Muscle of arm (tissue), 12 donors: ENCODE measurements around the gene CNTNAP2. TPM values are rescaled to one million over a fixed set of nuclear protein-coding genes. Genes with fewer than 3 reads are reported as not detected.
"Not testable (repeated sequence)": the region's sequence is repeated elsewhere in the genome, so short reads cannot be mapped to it uniquely, and the experiment has no call there.

ENCODE experiments used
- DNase-seq: peaks from one replicate; pipeline ENCODE4 v3.0.0-alpha.2; 2013
- polyA plus RNA-seq, 12 donors: library from polyadenylated mRNA; unstranded; fragments of 120-200 nt; gene quantifications; one replicate each; pipeline ENCODE4 v1.2.1, GENCODE V29; 2013; ENCODE audit not compliant: insufficient read length in 12 of 12

The CNTNAP2 gene
- polyA plus RNA-seq, 12 donors, result 7.4 to 16.1 (median 10.3) TPM; not detected in 1

DNA sequence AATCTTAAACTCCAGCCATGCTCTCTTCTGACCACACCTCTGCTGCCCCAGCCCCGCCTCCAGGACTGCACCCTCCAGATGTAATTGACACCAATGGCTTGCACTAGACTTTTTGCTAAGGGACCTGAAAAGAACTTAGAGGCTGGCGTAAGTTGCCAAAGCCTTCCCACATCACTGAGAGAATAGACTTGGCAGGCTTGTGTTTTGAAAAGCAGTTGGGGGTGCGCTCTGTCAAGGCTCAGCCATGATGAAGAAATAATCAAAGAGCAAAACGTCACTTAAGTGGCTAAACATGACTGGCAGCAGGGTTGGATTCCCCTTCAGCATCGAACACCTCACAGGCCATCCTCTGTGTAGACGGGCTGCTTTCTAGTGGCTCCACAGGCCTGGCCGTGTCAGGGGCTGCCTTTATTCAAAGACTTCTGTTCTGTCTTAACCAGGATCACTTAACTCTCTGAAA lies 2278.8 kb downstream of the CNTNAP2 start:
- no peak for DNase-seq

DNA sequence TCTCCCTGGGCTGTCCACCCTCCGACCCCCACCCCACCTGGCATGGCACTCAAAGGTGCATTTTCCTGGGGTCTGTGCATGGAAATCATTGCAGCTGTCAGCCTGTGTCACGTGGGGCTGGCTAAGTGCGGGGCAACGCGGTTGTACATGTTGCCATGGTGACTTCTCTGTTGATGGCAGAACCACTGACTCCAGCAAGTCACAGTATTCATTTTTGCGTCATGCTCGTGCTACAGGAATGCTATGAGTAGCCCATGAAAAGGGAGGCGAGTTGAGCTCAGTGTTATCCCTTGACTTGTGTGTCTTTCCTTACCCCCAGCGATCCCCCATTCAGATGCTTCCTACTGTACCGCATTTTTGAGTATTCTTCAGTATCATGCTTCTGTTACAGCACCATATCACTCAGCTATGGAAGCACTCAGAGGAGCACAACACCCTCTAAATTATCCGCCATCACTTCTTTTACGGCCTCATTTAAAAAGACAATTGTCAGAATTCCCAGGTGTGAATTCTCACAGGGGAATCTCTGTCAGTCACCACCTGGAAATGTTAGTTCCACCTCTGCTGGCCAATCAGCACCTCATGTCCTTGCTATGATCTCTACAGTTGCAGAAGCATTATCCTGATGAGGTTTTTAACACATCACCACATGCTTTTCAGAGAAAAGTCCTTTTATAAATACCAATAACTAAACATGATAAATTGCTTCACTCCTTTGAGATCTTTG lies 2279.6 kb downstream of the CNTNAP2 start:
- no peak for DNase-seq

DNA sequence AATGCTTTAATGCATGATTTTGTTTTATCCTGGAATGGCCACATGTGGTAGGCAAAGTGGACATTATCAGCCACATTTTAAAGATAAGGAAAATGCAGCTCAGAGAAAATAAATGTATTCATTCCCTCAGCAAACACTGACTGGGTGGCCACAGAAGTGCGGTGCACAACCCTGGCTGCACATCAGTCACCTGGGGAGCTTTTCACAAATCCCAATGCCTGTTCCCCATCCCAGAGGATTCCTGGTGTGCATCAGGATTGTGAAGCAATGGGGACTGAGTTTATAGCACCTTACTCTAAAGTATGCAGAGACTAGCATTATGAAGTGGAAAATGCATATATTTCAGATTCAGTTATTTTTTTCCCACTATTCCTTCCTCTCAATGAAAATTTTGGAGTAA lies 2280.5 kb downstream of the CNTNAP2 start:
- DNase-seq, result no peak

DNA sequence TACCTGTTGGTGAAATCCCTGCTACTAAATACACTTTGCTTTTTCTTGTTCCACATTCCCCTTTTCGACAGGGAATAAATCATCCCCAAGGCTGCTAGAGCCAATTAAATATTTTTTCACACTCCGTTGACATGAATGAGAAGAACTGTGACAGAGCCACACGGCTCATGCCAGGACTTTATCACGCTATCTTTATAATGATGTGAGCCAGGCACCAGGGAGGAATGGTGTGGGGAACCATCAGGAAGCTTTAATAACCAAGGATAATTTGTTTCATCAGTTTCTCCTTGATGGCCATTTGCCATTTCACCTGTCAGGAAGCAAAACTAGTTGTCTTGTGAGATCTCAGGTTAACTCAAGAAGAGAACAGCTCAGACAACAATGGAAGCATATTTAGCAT lies 2280.9 kb downstream of the CNTNAP2 start:
- no peak for DNase-seq

DNA sequence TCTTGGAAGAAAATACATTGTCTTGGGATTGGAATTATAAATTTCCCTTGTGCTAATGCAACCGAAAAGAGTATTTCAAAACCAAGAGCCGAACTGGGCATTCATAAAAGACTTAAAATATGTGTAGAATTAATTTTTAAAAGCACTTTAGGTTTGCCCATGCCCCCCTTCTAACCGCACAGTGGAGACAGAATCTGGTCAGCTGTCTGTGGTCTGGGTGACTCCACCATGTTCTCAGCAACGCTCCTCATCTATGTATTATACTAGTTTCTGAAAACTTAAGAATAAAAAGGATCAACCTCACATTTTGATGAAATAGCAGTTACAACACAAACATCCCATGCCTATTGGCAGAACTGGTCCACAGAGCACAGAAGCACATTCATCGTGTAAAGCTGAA lies 2281.4 kb downstream of the CNTNAP2 start:
- no peak for DNase-seq

DNA sequence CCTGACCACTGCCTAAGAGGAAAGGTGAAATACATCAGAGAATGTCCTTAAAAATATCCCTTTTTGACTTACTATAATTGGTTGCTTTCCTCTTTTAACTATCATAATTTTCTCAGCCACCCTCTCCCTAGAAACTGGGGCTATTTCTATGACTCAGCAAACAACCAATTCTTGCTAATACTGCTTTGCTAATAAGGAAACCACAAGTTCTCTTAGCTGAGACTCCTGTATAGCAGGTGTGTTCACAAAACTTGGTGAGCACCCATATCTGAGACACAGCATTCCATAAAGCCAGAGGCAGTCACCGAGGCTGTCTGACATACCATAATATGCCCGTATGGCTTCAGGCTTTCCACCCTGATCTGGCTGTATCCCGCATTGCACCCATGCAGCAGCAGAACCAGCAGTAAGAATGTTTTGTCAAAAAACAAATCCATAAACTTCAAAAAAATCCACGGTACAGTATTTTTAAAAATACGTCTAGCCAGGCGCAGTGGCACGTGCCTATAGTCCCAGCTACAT lies 2282.3 kb downstream of the CNTNAP2 start:
- no peak for DNase-seq

DNA sequence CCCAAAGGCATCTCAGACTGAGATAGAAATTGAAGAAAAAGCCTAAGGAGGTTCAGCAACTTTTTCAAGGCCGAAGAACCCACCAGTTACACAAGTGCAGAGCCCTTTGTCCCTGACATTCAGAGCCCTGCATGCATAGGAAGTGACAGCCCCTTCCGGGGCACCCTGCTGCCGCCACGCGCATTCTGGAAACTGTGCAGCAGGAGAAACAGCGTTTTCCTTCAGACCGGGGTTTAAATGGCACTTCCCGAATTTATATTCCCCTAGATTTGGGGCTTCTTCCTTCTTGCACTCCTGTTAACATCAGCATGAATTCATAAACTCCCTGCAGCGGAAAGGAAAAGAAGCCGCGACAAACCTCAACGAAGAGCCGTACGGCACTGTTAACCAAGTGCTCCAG lies 2283.5 kb downstream of the CNTNAP2 start:
- DNase-seq, result no peak

DNA sequence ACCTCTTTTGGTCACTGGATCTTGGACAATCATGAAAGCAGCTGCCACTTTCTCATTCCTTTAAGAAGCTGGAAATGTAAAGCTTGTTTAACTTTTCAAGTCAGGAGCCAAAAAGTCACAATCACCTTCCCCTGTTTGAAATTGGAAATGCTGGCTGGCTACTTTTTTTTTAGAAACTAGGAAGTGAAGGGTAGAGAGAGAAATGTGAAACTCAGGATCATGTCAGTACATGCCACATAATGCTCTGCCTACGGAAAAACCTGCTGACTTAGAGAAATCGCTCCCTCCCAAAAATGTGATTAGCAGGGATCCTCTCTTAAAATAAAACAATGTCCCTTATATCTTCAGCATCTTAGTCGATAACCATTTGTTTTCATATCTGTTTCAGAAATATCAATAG lies 2285.6 kb downstream of the CNTNAP2 start:
- DNase-seq, result no peak

DNA sequence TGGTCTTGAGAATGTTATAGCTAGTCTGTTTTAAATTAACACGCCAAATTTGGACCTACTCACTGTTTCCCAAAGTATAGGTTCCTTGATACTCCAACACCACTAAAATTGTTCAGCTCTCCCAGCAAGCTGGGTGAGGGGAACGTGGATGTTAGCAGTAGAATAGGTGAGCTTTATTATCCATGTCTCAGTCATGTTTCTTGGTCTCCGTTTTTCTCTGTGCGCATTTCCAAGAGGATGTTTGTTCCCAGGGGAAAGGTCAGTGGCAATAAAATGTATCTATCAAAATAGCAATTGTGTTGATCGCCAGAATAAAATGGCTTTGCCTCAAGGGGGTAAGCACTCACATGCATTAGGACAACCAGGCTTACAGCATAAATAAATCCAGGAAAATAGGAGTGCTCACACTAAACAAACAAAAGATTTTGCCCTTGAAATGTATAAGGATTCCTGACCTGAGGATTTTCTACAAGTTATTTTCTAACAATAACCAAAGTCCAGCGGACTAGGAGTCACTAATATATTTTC lies 2286.9 kb downstream of the CNTNAP2 start:
- DNase-seq, result no peak

DNA sequence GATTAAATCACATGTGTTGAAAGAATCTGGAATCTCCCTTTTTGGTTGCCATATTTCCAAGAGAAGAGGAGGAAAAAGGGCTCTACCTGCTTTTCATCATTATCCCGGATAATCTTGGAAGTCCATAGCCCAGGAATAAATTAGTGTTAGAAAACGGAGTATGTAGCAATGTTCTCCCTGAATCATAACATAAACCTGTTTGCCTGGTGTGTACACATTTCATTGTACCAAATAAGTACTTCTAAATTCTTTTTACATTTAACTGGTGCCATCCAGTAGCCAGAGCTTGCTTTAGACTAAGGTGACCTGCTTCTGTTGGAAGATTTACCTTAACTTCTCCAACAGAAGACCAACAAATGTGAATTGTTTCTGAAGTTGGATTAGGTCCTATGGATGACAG lies 2291.7 kb downstream of the CNTNAP2 start:
- DNase-seq, result no peak

DNA sequence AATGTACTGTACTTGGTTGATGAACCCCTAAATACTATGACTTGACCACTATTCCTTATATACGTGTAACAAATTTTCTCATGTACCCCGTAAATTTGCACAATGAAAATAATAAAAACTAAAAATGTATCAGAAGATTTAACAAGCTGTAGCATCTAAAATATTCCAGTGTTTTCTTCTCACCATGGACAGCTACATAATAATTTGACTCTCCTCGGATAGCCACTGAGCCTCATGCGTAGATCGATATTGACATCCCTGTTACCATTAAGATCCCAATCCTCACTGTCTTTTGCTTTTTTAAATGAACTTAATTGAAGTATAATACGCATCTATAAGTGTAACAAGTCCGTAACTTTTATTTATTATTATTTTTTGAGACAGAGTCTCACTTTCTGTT lies 2294.3 kb downstream of the CNTNAP2 start:
- DNase-seq, result no peak

DNA sequence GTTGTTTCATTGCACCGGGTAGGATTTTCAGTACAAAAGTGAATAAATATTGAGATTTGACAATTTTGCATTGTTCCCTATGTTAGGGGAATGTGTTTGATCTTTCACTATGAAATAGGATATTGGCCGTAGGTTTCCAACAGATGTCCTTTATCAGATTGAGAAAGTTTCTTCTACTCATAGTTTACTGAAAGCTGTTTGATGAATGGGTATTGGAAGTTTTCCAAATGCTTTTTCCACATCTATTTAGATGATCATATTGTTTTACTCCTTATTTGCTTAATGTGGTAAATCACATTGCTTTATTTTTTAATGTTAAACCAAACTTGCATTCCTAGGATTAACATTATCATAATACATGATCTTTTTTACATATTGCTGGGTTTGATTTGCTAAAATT lies 2296.1 kb downstream of the CNTNAP2 start:
- no peak for DNase-seq

DNA sequence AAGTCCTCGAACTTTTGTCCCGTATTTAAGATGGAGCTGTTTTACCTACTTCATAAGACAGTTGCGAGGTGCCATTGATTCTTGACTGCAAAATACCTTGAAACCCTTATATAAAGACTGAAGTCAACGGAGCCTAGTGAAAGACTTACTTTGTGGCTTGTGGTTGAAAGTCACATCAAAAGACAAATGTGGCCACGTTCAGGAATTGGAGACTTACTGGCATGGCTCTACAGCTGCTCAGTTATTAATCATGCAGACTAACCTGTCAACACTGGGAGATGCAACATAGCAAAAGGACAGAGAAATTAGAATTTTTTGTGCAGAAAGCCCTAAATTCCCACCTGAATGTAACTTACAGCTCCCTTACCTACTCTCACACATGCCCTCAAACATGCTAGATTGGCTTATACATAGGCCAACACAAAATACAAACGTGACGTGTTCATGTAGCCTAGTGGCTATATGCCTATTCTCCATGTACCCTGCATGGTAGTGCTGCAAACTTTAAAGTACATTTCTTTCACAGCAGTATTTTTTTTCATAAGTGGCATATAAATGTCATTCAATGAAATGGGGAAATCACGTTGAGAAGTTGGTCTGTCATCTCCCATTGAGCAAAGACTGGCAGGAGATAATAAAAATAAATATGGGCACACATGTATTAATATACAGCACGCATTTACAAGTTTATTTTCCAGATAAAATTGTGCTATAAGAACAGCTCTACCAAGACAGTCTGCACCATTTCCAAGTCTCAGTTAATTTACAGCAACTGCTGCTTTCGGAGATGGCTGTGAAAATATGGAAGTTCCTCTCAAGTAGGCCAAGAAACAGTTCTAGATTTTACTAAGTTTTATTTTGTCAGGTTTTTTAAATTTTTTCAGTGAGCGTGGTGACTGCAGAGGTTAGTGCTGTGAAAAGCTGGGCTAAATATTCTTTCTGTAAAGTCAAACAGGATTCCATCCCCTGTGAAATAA lies 2303.5 kb downstream of the CNTNAP2 start:
- DNase-seq, result no peak

DNA sequence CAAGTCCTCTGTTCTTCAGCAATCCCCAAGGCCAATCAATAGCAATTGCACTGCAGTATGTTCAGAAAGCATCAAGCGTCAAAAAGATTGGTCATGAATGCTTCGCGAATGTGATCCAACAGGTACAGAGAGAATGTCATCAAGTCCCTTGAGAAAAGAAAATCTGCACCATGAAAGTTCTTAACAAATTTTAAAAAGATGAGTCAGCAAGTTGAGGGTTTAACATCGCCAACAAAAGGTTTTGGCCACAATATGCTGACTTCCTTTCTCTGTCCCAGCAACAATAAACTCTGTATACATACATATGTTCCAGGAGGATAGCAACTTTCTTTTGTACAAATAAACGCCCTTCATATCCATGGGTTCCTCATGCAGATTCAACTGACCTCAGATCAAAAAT lies 2305.4 kb downstream of the CNTNAP2 start:
- DNase-seq, result no peak

DNA sequence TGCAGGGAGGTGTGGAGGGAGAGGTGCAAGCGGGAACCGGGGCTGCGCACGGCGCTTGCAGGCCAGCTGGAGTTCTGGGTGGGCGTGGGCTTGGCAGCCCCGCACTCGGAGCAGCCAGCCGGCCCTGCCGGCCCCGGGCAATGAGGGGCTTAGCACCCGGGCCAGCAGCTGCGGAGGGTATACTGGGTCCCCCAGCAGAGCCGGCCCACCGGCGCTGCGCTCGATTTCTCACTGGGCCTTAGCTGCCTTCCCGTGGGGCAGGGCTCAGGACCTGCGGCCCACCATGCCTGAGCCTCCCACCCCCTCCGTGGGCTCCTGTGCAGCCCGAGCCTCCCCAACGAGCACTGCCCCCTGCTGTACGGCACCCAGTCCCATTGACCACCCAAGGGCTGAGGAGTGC lies 2309.8 kb downstream of the CNTNAP2 start:
- DNase-seq, result not testable (repeated sequence)

DNA sequence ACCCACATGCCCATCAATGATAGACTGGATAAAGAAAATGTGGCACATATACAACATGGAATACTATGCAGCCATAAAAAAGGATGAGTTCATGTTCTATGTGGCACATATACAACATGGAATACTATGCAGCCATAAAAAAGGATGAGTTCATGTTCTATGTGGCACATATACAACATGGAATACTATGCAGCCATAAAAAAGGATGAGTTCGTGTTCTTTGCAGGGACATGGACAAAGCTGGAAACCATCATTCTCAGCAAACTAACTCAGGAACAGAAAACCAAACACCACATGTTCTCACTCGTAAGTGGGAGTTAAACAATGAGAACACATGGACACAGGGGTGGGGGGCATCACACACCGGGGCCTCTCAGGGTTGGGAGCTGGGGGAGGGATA lies 2314.1 kb downstream of the CNTNAP2 start:
- DNase-seq, result not testable (repeated sequence)

DNA sequence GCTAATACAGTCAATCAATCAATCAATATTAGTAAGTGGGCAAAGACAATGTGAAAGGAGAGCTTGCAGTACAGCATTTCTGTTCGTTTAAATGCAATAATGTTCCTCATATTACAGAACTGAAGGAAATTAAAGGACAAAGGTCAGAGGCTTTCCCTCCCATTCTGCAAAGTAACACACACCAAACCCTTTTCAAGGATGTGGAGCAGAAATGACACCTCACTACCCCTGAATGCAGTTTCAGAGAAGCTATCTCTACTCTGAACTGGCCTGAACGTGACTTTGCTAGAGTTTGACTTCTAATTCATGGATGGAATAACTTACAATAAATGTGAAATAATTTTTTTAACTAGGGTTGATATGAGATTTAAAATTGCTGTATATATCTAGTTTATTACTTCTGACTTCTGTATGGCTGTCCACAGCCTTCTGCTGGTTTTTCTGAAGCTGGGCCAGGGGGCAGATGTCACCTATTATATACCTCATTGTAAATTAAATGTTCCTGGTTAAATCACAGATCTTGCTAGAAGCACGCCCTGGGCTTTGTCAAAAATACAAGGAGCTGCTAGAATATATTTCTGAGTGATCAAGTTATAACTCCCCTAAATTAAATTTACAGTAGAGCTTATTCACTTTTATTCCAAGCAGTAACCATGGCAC lies 2317.1 kb downstream of the CNTNAP2 start:
- DNase-seq, result no peak

DNA sequence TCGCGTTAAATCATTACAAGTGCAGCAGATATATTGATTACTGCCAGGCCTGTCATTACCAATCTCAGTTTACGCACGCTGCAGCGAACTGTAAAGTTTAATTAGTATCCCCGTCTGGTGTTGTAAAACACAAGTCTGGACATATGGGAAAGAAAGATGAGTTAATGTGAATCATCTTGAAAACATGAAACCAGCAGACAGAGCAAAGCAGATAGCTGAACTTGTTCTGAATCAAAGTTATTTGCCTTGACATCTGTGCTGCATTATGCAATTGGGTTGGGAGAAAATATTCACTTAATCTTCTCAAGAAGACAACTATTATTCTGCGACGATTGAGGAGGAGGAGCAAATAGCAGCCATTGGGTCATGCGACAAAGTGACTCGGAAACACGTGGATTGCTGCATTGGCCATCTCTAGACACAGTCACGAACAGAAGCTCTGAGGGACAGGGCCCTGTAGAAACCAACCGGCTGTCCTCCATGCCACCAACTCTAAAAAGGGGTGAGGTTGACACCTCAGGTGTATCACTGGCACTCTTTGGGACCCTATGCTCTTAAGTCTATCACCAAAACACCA lies 2317.7 kb downstream of the CNTNAP2 start:
- no peak for DNase-seq

DNA sequence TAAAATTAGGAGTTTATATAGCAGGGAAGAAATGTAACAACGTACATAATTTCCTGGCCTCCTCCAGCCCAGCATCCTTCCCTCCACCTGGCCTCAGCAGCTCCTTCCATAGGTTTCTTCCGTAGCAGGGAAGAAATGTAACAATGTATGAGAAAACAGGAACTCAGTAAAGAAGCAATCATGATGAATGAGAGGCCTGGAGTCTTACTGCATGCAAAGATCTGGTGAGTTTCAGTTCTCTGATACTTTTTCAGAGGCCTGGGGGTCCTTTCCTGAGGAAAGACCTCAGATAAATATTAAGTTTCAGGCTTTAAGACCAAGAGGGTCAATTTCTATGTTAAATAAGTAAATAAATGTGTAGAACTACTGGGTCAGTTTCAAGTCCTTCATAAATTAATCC lies 2318.3 kb downstream of the CNTNAP2 start:
- no peak for DNase-seq

DNA sequence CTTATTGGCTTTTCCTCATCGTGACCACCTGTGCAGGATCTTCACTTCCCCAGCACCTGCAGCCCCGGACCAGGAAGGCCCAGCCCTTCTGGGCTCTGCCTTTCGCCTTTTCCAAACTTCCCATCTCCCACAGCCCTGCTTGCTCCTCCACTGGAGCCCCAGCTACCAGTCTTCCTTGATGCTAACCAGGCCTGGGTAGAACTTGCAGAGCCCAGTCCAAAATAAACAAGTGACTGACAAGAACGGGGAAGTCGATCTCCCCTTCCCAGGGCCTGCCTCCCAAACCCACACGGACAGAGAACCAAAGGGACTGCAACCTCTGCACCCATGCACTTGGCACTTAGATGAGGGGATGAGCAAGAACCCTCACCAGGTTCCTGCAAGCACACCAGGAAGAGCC lies 2319.1 kb downstream of the CNTNAP2 start:
- no peak for DNase-seq

DNA sequence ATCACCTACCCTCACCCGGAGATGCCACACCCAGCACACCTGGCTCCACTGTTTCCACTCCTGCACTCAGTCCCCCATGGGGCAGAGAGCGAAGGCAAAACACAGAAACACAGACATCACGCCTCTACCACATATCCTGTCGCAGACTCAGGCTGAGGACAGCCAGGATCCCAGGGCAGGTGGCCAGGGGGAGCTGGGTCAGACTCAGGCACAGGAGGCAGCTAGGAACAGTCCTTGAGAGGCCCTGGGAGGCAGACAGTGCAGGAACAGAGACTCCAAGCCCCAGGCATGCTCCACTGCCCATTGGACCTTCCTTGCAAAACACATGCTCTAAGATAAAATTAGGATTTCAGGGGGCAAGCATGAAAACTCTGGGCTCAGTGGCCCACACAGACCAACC lies 2319.5 kb downstream of the CNTNAP2 start:
- no peak for DNase-seq

DNA sequence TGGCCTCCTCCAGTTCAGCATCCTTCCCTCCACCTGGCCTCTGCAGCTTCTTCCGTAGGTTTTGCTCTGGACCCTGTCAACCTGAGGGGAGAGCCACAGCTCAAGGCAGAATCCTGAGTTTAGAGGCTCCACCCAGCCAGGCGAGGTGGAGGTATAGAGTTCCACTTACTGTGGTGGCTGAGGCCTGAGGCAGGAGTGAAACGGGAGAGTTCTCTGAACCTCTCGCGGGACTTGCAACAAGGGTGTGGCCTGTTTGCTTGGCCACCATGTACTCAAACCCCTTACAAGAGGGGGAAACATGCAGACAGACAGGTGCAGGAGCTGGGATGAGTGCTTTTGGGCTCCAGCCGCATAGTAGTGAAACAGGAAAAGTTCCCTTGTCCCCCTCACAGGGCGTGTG lies 2320.0 kb downstream of the CNTNAP2 start:
- DNase-seq, result no peak
